SHP77 (cell line): ENCODE results near the gene CABCOCO1.

Experiments
- DNase-seq, 2 experiments: peaks; one replicate each; lab custom pipeline; 2025; lab: John Stamatoyannopoulos, UW

Gene CABCOCO1

DNA sequence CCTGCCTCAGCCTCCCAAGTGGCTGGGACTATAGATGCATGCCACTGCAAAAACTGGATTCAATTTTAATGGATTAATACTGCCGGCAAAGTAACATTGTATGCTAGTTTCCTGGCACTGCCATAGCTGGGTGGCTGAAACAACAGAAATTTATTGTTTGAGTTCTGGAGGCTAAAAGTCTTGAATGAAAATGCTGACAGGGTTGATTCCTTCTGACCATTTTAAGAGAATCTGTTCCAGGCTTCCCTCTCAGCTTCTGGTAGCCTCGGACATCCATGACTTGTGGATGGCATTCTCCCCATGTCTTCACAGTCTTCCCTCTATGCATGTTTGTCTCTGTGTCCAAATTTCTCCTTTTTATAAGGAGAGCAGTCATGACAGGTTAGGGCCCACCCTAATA, 151.4 kb downstream of the CABCOCO1 start:
- no peak for DNase-seq

DNA sequence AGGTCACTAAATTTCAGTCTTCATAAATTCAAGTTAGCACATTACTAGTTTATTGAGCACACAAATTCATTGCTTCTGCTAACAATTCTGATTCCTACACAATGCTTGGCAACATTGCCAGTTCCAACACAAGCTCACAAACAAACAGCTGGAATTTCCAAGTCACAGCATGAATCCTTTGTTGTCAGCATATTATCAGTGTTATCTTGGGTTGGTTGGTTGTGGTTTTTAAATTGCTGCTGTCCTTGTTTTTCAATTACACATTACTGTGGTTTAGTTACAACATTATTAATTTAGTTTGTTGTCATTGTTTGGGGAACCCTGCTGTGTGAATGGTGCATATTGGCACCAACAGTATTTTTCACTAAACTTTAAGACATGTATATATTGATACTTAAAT, 152.8 kb downstream of the CABCOCO1 start:
- DNase-seq: no peak
